HG02610 (cell line): Measurements from ENCODE around the gene DYRK1A.

ENCODE experiments used
- ATAC-seq: cut with Tn5 transposase; IDR thresholded peaks from one replicate; pipeline ENCODE4 v1.9.1; 2021; ENCODE audit warnings: mild to moderate bottlenecking, moderate library complexity; ENCODE audit not compliant: unreplicated experiment

Gene DYRK1A

GRCh38 chr21:37563641-37564340, 197.2 kb downstream of the DYRK1A start:
- peak; percentile 86 for ATAC-seq

GRCh38 chr21:37564341-37564923, 197.9 kb downstream of the DYRK1A start:
- ATAC-seq: peak; percentile 53

DNA sequence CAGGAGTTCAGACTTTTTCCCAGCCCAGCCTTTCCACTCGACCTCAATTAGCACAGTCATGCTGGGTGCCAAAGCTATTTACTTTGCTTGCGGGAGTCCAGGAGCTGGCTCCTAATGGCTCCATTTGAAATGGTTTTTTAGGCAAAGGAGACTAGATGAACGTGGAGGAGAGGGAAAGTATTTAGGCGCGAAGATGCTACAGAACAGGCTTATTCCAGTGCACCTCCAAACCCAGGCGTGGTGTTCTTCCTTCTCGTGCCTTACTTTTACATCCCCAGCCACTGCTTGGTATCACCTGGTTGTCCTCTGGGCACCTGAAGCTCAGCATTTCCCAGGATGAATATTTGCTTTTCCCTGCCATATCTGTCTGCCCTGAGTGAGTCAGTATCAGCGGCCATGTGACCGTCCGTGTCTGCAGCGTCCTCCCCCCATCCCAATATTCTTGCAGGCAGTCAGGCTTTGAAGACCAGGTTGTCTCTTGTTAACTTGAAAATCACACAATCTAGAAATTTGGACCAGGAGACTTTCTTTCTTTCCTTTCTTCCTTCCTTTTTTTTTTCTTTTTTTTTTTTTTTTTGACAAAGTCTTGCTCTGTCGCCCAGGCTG, 198.5 kb downstream of the DYRK1A start:
- no peak for ATAC-seq

GRCh38 chr21:37565530-37566223, 199.1 kb downstream of the DYRK1A start:
- ATAC-seq: no peak

DNA sequence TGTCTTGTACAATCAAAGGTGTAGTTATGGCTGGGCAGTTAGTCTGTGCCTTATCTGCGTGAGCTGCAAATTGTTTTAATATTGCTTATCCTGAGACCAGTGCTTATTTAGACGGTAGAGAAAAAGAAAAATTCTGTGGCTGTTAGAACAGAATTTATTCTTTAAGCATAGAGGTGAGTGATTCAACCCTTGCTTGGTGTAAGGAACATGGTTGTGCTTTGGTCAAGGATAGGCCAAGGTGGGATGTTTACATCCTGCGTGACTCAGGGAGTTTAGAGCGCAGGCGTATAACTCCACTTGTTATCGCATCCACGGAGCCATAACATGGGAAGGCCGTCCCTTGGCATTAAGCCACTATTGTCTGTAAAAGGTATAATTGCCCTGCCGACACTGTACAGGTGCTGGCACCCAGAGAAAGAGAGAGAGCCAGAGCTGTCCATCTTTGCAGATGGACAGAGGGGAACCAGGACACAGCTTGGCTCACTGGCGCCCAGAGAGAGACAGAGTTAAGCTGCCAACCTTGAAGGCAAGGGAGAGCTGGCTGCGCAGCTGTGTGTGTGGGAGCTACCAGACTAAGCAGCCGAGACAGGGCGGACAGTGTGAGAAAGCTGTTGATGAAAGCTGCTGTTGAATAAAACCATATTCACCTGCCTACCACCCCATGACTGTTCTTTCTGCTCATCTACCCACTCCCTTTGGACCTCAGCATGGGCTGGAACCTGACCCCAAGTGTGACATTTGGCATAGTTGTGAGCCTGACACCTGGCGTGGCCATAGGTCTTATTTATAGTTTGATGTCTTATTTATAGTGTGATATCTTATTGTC, 200.4 kb downstream of the DYRK1A start:
- ATAC-seq: no peak

DNA sequence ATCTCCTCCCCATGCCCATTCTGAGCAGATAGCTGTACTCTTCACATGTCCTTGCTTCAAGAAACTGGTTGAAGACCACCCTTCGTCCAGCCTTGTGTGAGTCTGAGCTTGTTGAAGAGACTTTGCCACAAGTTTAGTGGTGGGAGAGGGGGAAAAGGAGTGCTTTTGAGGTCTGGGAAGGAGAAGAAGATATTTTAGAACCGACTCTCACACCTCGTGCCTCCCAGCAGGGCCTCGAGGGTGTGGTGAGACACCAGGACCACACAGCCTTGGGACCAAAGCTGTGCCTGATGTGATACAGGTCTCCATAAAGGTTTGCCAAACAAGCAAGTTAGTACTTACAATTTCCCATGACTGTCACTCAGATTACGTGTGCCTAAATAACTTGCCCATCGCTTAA, 201.8 kb downstream of the DYRK1A start:
- ATAC-seq: no peak

DNA sequence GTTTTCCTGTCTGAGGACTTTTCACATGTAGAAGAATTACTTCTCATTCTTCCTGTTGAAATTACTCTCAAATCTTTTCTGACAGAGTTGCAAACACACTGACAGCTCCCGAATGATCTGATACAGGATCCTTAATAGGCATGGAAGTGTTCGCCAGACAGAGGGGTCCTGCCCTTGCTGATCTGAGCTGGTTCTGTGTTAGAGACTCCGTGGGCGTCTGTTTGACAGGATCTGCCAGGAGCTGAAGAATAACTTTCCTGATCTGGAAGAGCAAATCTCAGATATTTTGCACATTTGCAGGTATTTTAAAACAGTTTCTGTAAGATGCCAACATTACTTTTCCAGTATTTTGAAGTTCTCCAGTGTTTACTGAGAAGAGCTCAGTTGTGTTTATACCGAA, 202.3 kb downstream of the DYRK1A start:
- no peak for ATAC-seq

- no peak for ATAC-seq
Measured at GRCh38 chr21:37571442-37571841, 204.9 kb downstream of the DYRK1A start.

- no peak for ATAC-seq
Measured at GRCh38 chr21:37574316-37574715, 207.7 kb downstream of the DYRK1A start.

GRCh38 chr21:37574751-37575150, 208.2 kb downstream of the DYRK1A start:
- no peak for ATAC-seq

GRCh38 chr21:37575580-37575979, 209.0 kb downstream of the DYRK1A start:
- no peak for ATAC-seq
